C4-2B (cell line): ENCODE measurements around the gene PRDM5.

Source experiments
- CTCF ChIP-seq: fragments of 450-650 bp; conservative IDR thresholded peaks from 2 replicates; pipeline ENCODE4 v1.5.1; 2017; ENCODE audit warnings: mild to moderate bottlenecking
- ZFX ChIP-seq: fragments of 450-650 bp; IDR thresholded peaks from 2 replicates; pipeline ENCODE4 v1.6.1; 2017

- no peak for TF ChIP-seq CTCF
- no peak for TF ChIP-seq ZFX
Measured at GRCh38 chr4:120765260-120765680, 157.3 kb downstream of the PRDM5 start.
